ENCODE results near the gene JMJD6. TPM values are rescaled to one million over a fixed set of nuclear protein-coding genes. Genes with fewer than 3 reads are reported as not detected.

The JMJD6 gene
- total and polyA plus RNA-seq, 3 experiments from 2014 or later = 37.1 to 66.8 (median 62.7) TPM

DNA sequence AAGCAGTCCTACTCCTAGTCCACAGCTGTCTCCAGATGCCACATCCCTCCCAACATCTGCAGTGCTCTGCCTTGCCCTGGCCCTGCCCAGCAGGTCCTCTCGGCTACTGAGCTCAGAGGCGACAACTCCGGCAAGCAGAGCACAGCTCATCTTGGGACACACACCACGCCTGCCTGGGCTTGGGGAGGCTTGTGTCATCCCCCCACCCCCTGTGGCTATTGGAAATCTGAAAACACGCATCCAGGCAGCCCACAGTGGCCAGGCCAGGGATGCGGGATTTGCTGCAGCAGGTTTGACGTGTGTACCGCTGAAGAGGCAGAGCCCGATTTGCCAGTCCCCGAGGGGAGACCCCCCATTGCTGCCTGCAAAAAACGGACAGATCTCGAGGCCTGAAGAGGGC is 41.0 kb downstream of the JMJD6 start:
- H3K4me3 Mint-ChIP-seq = no peak overlapping the region
- no peak overlapping the region for H3K27ac ChIP-seq (ENCODE audit: low read depth, low read length)
- ChIA-PET CTCF (interaction anchor here (0.9 to 2.0 kb wide), 3 partner anchors 28 to 371 kb away, joined by 3 to 7 read pairs (median 4); no protein-coding TSS in a partner anchor), POLR2A (no interaction called here)
- no peaks in the 10 kb centered on the region for H3K9me3 Mint-ChIP-seq
- H3K27me3 ChIP-seq (ENCODE audit: insufficient read depth, low read length, poor library complexity, severe bottlenecking) = no peaks in the 10 kb centered on the region
- H3K4me3 ChIP-seq (ENCODE audit: low read length) = no peak overlapping the region
- H3K4me1 ChIP-seq (ENCODE audit: insufficient read depth, low read length) = peaks cover 13% of the 10 kb centered on the region
- H3K36me3 Mint-ChIP-seq = peaks cover 0 to 22% (median 2%) of the 10 kb centered on the region in 3 donors
- H3K36me3 ChIP-seq (ENCODE audit: insufficient read depth, low read length) = no peaks in the 10 kb centered on the region
- peaks cover 15 to 18% (median 18%) of the 10 kb centered on the region in 3 donors for H3K4me1 Mint-ChIP-seq
- no peak for DNase-seq
- no peaks in the 10 kb centered on the region for H3K9me3 ChIP-seq (ENCODE audit: low read length)
- no peak overlapping the region for H3K27ac Mint-ChIP-seq
- H3K27me3 Mint-ChIP-seq = no peaks in the 10 kb centered on the region

DNA sequence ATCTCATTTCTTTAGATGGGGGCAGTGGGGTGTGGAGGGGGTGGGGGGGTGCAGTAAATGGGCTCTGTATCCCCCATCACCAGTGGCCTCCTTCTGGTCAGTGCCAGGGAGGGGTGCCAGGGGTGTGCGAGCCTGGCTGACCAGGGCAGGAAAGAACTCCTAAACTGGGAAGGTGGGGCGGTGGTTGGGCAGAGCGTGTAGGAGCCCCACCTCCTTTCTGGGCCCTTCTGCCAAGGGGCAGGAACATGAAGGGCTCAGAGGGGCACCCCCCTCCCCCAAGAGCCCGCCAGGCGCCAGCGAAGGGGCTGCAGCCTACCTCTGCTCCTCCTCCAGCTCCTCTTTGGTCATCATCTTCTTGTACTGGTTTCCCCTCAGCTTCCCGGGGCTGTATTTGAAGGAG is 41.6 kb downstream of the JMJD6 start:
- no peak for DNase-seq
- CTCF ChIA-PET = interaction anchor here (0.9 to 2.0 kb wide), 3 partner anchors 29 to 372 kb away, joined by 3 to 7 read pairs (median 4); no protein-coding TSS in a partner anchor

DNA sequence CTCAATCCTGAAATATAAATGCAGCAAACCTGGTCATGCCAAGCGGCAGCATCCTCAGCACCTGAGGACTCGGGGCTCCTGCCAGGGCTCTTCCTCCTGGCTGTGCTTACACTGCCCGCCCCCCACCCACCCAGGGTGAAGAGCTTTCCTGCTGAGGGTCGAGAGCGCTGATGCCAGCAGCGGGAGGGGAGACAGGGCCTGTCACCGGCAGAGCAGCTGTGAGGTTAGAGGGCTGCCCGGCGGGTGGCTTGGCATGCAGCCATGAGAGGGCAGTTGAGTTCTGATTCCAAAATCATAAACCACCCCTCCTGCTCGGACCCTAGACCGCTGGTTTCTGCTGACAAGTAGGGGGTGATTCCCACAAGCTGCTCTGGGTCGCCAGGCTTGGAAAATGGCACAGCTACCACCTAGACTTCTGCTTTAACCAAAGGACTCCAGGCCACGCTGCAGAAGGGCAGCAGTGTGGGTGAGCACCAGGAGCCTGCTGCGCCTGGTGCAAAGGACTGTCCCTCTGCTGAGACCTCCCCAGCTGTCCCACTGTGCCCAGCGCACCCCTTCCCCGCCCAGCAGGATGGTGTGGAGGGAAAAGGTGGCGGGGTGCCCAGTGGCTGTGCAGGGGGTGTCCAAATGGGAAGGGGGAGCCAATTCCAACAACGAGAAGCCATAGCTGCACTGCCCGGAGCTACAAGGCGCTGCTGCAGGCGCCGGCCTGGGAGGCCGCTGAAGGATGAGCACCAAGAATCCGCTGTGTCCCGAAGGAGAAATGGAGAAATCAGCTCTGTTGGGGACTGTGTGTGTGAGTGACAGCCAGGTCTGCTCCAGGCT is 42.3 kb downstream of the JMJD6 start:
- H3K9me3 ChIP-seq (ENCODE audit: low read length) = no peaks in the 10 kb centered on the region
- Mint-ChIP-seq H3K4me1 (peaks cover 15 to 18% (median 18%) of the 10 kb centered on the region in 3 donors), H3K9me3 (no peaks in the 10 kb centered on the region), H3K4me3 (no peak overlapping the region), H3K27me3 (no peaks in the 10 kb centered on the region), H3K36me3 (peaks cover 0 to 20% (median 2%) of the 10 kb centered on the region in 3 donors), H3K27ac (no peak overlapping the region)
- no peaks in the 10 kb centered on the region for H3K27me3 ChIP-seq (ENCODE audit: insufficient read depth, low read length, poor library complexity, severe bottlenecking)
- no peak overlapping the region for H3K4me3 ChIP-seq (ENCODE audit: low read length)
- no peak overlapping the region for H3K27ac ChIP-seq (ENCODE audit: low read depth, low read length)
- H3K36me3 ChIP-seq (ENCODE audit: insufficient read depth, low read length) = no peaks in the 10 kb centered on the region
- ChIA-PET CTCF (interaction anchor here (0.9 to 4.0 kb wide), 3 partner anchors 60 to 372 kb away, joined by 3 to 23 read pairs (median 3); no protein-coding TSS in a partner anchor), POLR2A (no interaction called here)
- no peak for DNase-seq
- H3K4me1 ChIP-seq (ENCODE audit: insufficient read depth, low read length) = peaks cover 16% of the 10 kb centered on the region

More for the DNA sequence above, 41.6 kb downstream of the JMJD6 start:
- Histone ChIP-seq H3K4me3 (ENCODE audit: low read length) (no peak overlapping the region), H3K27ac (ENCODE audit: low read depth, low read length) (no peak overlapping the region), H3K27me3 (ENCODE audit: insufficient read depth, low read length, poor library complexity, severe bottlenecking) (no peaks in the 10 kb centered on the region), H3K36me3 (ENCODE audit: insufficient read depth, low read length) (no peaks in the 10 kb centered on the region), H3K9me3 (ENCODE audit: low read length) (no peaks in the 10 kb centered on the region), H3K4me1 (ENCODE audit: insufficient read depth, low read length) (peaks cover 13% of the 10 kb centered on the region)
- Mint-ChIP-seq H3K27ac (no peak overlapping the region), H3K4me1 (peaks cover 15 to 18% (median 18%) of the 10 kb centered on the region in 3 donors), H3K27me3 (no peaks in the 10 kb centered on the region), H3K9me3 (no peaks in the 10 kb centered on the region), H3K4me3 (no peak overlapping the region), H3K36me3 (peaks cover 0 to 22% (median 2%) of the 10 kb centered on the region in 3 donors)
- POLR2A ChIA-PET = no interaction called here

DNA sequence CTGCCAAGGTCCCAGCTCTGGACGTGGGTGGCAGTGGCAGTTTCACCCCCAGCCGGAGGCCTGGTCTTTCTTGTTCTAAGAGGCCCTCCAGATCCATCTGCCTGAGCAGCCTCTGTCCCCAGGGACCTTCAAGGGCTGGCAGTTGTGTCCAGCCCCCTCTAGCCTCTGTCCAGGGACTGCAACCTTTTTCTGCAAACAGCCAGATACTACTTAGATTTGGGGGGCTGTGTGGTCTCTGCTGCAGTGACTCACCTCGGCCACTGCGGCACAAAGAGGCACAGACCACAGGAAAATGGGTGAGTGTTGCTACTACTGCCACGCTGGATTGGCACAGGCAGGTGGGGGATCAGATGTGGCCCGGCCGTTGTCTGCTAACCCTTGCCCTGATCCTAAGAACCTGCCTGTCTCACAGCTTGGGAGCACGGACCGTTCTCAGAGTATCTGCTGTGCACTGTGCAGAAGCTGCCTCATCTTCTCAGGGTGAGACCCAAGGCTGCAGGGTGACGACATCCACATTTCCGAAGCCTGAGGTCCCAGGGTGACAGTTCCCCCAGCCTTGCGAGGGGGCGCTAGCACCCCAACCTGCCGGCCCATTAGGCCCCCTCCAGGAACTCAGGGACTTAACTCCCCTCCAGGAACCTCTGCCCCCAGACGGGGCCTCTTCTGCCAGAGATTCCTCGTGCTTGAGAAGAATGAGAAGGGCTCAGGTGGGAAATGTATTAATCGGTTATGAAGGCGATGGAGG is 43.2 kb downstream of the JMJD6 start:
- ChIA-PET CTCF (interaction anchor here (1.5 to 4.0 kb wide), 3 partner anchors 29 to 126 kb away, joined by 3 to 26 read pairs (median 23); partner anchors contain the start of gene MXRA7), POLR2A (no interaction called here)
- no peak overlapping the region for H3K27ac ChIP-seq (ENCODE audit: low read depth, low read length)
- Mint-ChIP-seq H3K9me3 (no peaks in the 10 kb centered on the region), H3K4me3 (peak overlapping the region in 1 of 7 donors; percentile 44), H3K27me3 (no peaks in the 10 kb centered on the region), H3K4me1 (peaks cover 15 to 18% (median 18%) of the 10 kb centered on the region in 3 donors), H3K27ac (no peak overlapping the region), H3K36me3 (peaks cover 0 to 18% (median 2%) of the 10 kb centered on the region in 3 donors)
- DNase-seq = no peak
- H3K36me3 ChIP-seq (ENCODE audit: insufficient read depth, low read length) = no peaks in the 10 kb centered on the region
- no peak overlapping the region for H3K4me3 ChIP-seq (ENCODE audit: low read length)
- H3K27me3 ChIP-seq (ENCODE audit: insufficient read depth, low read length, poor library complexity, severe bottlenecking) = no peaks in the 10 kb centered on the region
- H3K4me1 ChIP-seq (ENCODE audit: insufficient read depth, low read length) = peaks cover 25% of the 10 kb centered on the region
- no peaks in the 10 kb centered on the region for H3K9me3 ChIP-seq (ENCODE audit: low read length)

DNA sequence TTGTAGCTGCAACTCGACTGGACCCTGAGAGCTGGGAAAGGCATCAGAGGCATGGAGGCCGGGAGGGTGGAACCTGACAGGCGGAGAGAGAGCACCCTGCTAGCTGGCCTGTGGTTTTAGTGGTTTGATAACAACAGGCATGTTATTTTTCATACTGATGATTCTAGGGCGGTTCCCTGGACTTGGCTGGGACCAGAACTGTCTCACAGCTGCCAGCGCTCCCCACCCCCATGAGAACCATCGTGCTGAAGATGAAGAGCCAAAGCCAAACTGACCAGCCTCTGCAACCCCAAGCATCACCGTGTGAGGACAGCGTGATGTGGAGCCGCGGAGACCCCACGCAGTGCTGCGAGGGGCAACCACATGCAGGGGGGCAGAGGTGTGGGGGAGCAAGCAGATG is 44.1 kb downstream of the JMJD6 start:
- H3K4me3 ChIP-seq (ENCODE audit: low read length) = no peak overlapping the region
- no peak for DNase-seq
- no peaks in the 10 kb centered on the region for H3K9me3 Mint-ChIP-seq
- peaks cover 33% of the 10 kb centered on the region for H3K4me1 ChIP-seq (ENCODE audit: insufficient read depth, low read length)
- peak overlapping the region in 7 of 8 donors; percentile 28 to 89 (median 56) for H3K27ac Mint-ChIP-seq
- no peak overlapping the region for H3K27ac ChIP-seq (ENCODE audit: low read depth, low read length)
- peak overlapping the region in 4 of 7 donors; percentile 22 to 79 (median 48) for H3K4me3 Mint-ChIP-seq
- H3K9me3 ChIP-seq (ENCODE audit: low read length) = no peaks in the 10 kb centered on the region
- H3K4me1 Mint-ChIP-seq = peaks cover 15 to 18% (median 18%) of the 10 kb centered on the region in 3 donors
- POLR2A ChIA-PET = interaction anchor here (1.4 to 2.0 kb wide), 2 partner anchors 11 to 59 kb away, joined by 3 to 11 read pairs; no protein-coding TSS in a partner anchor
- CTCF ChIA-PET = interaction anchor here (1.0 to 4.0 kb wide), 21 partner anchors 10 to 238 kb away, joined by 3 to 26 read pairs (median 4); partner anchors contain the start of genes MXRA7 and ST6GALNAC2
- no peaks in the 10 kb centered on the region for H3K36me3 ChIP-seq (ENCODE audit: insufficient read depth, low read length)
- no peaks in the 10 kb centered on the region for H3K27me3 ChIP-seq (ENCODE audit: insufficient read depth, low read length, poor library complexity, severe bottlenecking)
- no peaks in the 10 kb centered on the region for H3K27me3 Mint-ChIP-seq
- H3K36me3 Mint-ChIP-seq = peaks cover 0 to 15% (median 2%) of the 10 kb centered on the region in 3 donors

DNA sequence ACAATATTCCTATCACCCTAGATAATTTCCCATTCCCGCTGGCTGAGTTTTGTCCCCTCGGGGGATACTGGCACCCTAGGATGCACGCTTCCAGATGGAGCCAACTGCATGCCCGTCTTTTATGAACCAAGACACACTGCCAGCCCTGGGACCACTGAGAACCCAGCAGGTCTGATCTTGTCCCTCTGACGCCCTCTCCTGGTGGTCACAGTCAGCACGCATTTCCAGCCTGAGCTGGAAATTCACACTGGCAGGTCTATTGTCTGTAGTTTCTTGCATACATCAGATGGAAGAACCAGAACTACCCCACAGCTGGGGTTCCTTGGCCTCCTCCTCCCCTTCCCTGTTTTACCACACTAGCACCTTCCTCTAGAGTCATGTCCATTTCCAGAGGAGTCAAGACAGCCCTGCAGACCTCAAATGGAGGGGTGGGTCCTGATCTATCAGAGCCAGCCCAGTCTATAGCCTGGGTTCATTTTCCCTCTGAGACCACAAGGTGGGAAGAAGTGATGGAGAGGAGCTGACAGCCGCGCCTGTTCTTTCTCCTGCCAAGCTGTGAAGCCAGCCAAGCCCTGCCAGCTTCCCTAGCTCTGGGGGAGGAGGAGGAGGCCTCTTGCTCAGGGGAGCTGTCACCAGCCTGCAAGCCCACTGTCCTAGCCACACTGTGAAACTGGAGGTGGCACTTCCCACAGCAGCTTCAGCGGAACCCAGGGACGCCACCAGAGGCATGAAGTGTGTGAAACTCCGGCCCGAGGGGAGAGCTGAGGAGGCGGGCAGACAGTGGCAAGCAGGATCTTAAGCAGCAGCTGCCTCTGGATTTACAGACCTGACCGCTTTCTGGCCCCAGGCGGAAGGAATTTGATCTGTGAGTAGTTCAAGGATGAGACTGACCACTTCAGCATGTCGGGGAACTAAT is 44.9 kb downstream of the JMJD6 start:
- Mint-ChIP-seq H3K4me1 (peaks cover 15 to 18% (median 18%) of the 10 kb centered on the region in 3 donors), H3K36me3 (peaks cover 0 to 14% (median 1%) of the 10 kb centered on the region in 3 donors), H3K9me3 (no peaks in the 10 kb centered on the region), H3K27me3 (no peaks in the 10 kb centered on the region), H3K27ac (peak overlapping the region in 7 of 8 donors; percentile 37 to 89 (median 66)), H3K4me3 (peak overlapping the region in 2 of 7 donors; percentile 61 to 85)
- H3K4me3 ChIP-seq (ENCODE audit: low read length) = no peak overlapping the region
- peak; percentile 57 to 80 (median 62) for DNase-seq
- no peaks in the 10 kb centered on the region for H3K36me3 ChIP-seq (ENCODE audit: insufficient read depth, low read length)
- CTCF ChIA-PET = interaction anchor here (0.6 to 4.0 kb wide), 39 partner anchors 10 to 237 kb away, joined by 3 to 26 read pairs (median 4); partner anchors contain the start of genes MXRA7 and ST6GALNAC2
- POLR2A ChIA-PET = interaction anchor here (0.5 to 2.0 kb wide), 3 partner anchors 10 to 1015 kb away, joined by 3 to 11 read pairs (median 3); partner anchors contain the start of genes RECQL5 and SAP30BP
- H3K27me3 ChIP-seq (ENCODE audit: insufficient read depth, low read length, poor library complexity, severe bottlenecking) = no peaks in the 10 kb centered on the region
- H3K4me1 ChIP-seq (ENCODE audit: insufficient read depth, low read length) = peaks cover 33% of the 10 kb centered on the region
- H3K9me3 ChIP-seq (ENCODE audit: low read length) = no peaks in the 10 kb centered on the region
- H3K27ac ChIP-seq (ENCODE audit: low read depth, low read length) = no peak overlapping the region

DNA sequence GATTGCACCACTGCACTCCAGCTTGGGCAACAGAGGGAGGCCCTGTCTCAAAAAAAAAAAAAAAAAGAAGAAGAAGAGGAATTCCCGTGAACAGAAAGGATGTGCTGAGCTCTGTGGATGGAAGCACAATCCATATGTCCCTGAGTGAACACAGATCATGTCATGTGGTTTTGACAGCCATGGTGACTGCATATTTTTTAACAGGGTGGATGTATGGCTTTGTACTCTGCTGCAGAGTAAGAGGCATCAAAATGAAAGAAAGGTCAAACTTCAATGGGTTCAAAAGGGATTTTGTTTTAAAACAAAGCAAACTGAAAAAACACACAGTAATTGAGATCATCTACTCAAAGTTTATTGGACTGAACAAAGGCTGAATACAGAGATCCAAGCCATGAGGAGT is 47.2 kb downstream of the JMJD6 start:
- CTCF ChIA-PET = interaction anchor here (0.6 to 2.0 kb wide), 4 partner anchors 37 to 212 kb away, joined by 3 to 8 read pairs (median 3); partner anchors contain the start of gene AANAT

More for the DNA sequence above, 47.2 kb downstream of the JMJD6 start:
- Mint-ChIP-seq H3K9me3 (no peaks in the 10 kb centered on the region), H3K27ac (peak overlapping the region in 3 of 8 donors; percentile 46 to 50 (median 50)), H3K4me1 (peaks cover 16 to 18% (median 18%) of the 10 kb centered on the region in 3 donors), H3K36me3 (peaks cover 0 to 11% (median 0%) of the 10 kb centered on the region in 3 donors), H3K4me3 (peak overlapping the region in 1 of 7 donors; percentile 23), H3K27me3 (no peaks in the 10 kb centered on the region)
- Histone ChIP-seq H3K27me3 (ENCODE audit: insufficient read depth, low read length, poor library complexity, severe bottlenecking) (no peaks in the 10 kb centered on the region), H3K27ac (ENCODE audit: low read depth, low read length) (no peak overlapping the region), H3K4me3 (ENCODE audit: low read length) (no peak overlapping the region), H3K36me3 (ENCODE audit: insufficient read depth, low read length) (no peaks in the 10 kb centered on the region), H3K9me3 (ENCODE audit: low read length) (no peaks in the 10 kb centered on the region), H3K4me1 (ENCODE audit: insufficient read depth, low read length) (peaks cover 33% of the 10 kb centered on the region)
- POLR2A ChIA-PET = no interaction called here
- no peak for DNase-seq

Data from CD8-positive, alpha-beta memory T cell (primary cell).